Measurements from ENCODE around the gene SLC16A5.

Gene SLC16A5

GRCh38 chr17:75047398-75048098, 40.2 kb upstream of the SLC16A5 start:
- Histone ChIP-seq H3K18ac (ENCODE audit: low read length) (peak overlapping the region; percentile 98), H2BK15ac (ENCODE audit: low read length) (no peak overlapping the region), H3K79me1 (ENCODE audit: low read depth, low read length) (peaks cover 3% of the 10 kb centered on the region), H3K4me3 (ENCODE audit: low read length in 2 of 2) (peak overlapping the region; percentile 83 to 99), H2BK120ac (ENCODE audit: low read depth, low read length) (no peak overlapping the region), H4K91ac (ENCODE audit: low read depth, low read length, poor library complexity) (no peak overlapping the region), H3K27ac (replicated peaks; ENCODE audit: low read length) (peak overlapping the region; percentile 51), H3K4ac (ENCODE audit: low read length) (no peak overlapping the region), H3K36me3 (replicated peaks in 1 of 2; ENCODE audit: control insufficient read depth in 2 of 2, insufficient read depth in 2 of 2, low read length in 2 of 2) (peaks cover 9 to 38% of the 10 kb centered on the region in 2 donors), H2AFZ (ENCODE audit: low read length) (peak overlapping the region; percentile 92), H3K27me3 (ENCODE audit: control insufficient read depth in 3 of 3, insufficient read depth in 3 of 3, low read depth in 1 of 3, low read length in 3 of 3) (no peaks in the 10 kb centered on the region), H3K4me1 (ENCODE audit: control insufficient read depth in 2 of 2, insufficient read depth in 1 of 2, low read depth in 1 of 2, low read length in 2 of 2) (peaks cover 7 to 8% of the 10 kb centered on the region in 2 donors), H3K9me3 (replicated peaks in 1 of 2; ENCODE audit: control insufficient read depth in 2 of 2, insufficient read depth in 1 of 2, low read depth in 1 of 2, low read length in 2 of 2) (no peaks in the 10 kb centered on the region), H3K9ac (ENCODE audit: low read depth, low read length, poor library complexity) (peak overlapping the region; percentile 94), H4K8ac (ENCODE audit: low read depth, low read length) (peak overlapping the region; percentile 65), H2BK12ac (ENCODE audit: low read length) (peak overlapping the region; percentile 58), H2BK5ac (ENCODE audit: low read length) (peak overlapping the region; percentile 82), H3K14ac (ENCODE audit: low read length) (peak overlapping the region; percentile 89), H3K23ac (ENCODE audit: low read depth, low read length, poor library complexity) (peak overlapping the region; percentile 85), H3K4me2 (ENCODE audit: insufficient read depth, low read length, poor library complexity, severe bottlenecking) (peak overlapping the region; percentile 98), H2AK5ac (ENCODE audit: low read depth, low read length) (peak overlapping the region; percentile 21)
- no CpG with 5 or more reads among the region's 38 CpGs for WGBS, 2 donors (ENCODE audit: extremely low coverage in 2 of 2, insufficient read length in 2 of 2, insufficient replicate concordance in 1 of 2)
- DNase-seq (ENCODE audit: low spot score): peak; percentile 38

- no peak overlapping the region for H3K27ac ChIP-seq (replicated peaks; ENCODE audit: low read length)
- no peaks in the 10 kb centered on the region for H3K27me3 ChIP-seq (ENCODE audit: control insufficient read depth in 3 of 3, insufficient read depth in 3 of 3, low read depth in 1 of 3, low read length in 3 of 3)
Measured at GRCh38 chr17:75048249-75048878, 39.4 kb upstream of the SLC16A5 start.

GRCh38 chr17:75049057-75049456, 38.7 kb upstream of the SLC16A5 start:
- Histone ChIP-seq H3K14ac (ENCODE audit: low read length) (no peak overlapping the region), H2AK5ac (ENCODE audit: low read depth, low read length) (no peak overlapping the region), H2BK5ac (ENCODE audit: low read length) (no peak overlapping the region), H4K8ac (ENCODE audit: low read depth, low read length) (no peak overlapping the region), H2AFZ (ENCODE audit: low read length) (no peak overlapping the region), H3K4me1 (ENCODE audit: control insufficient read depth in 2 of 2, insufficient read depth in 1 of 2, low read depth in 1 of 2, low read length in 2 of 2) (peaks cover 7 to 8% of the 10 kb centered on the region in 2 donors), H3K27ac (replicated peaks; ENCODE audit: low read length) (no peak overlapping the region), H3K4ac (ENCODE audit: low read length) (no peak overlapping the region), H3K9ac (ENCODE audit: low read depth, low read length, poor library complexity) (no peak overlapping the region), H3K4me2 (ENCODE audit: insufficient read depth, low read length, poor library complexity, severe bottlenecking) (no peak overlapping the region), H3K36me3 (replicated peaks in 1 of 2; ENCODE audit: control insufficient read depth in 2 of 2, insufficient read depth in 2 of 2, low read length in 2 of 2) (peaks cover 19 to 48% of the 10 kb centered on the region in 2 donors), H4K91ac (ENCODE audit: low read depth, low read length, poor library complexity) (no peak overlapping the region), H3K9me3 (replicated peaks in 1 of 2; ENCODE audit: control insufficient read depth in 2 of 2, insufficient read depth in 1 of 2, low read depth in 1 of 2, low read length in 2 of 2) (peaks cover 0 to under 1% of the 10 kb centered on the region in 2 donors), H2BK15ac (ENCODE audit: low read length) (no peak overlapping the region), H3K23ac (ENCODE audit: low read depth, low read length, poor library complexity) (no peak overlapping the region), H2BK12ac (ENCODE audit: low read length) (no peak overlapping the region), H3K4me3 (ENCODE audit: low read length in 2 of 2) (no peak overlapping the region), H3K27me3 (ENCODE audit: control insufficient read depth in 3 of 3, insufficient read depth in 3 of 3, low read depth in 1 of 3, low read length in 3 of 3) (no peaks in the 10 kb centered on the region), H3K18ac (ENCODE audit: low read length) (no peak overlapping the region), H3K79me1 (ENCODE audit: low read depth, low read length) (peaks cover 3% of the 10 kb centered on the region), H2BK120ac (ENCODE audit: low read depth, low read length) (no peak overlapping the region)
- no CpG with 5 or more reads among the region's 5 CpGs for WGBS, 2 donors (ENCODE audit: extremely low coverage in 2 of 2, insufficient read length in 2 of 2, insufficient replicate concordance in 1 of 2)
- DNase-seq (ENCODE audit: low spot score): no peak

More at GRCh38 chr17:75048249-75048878, 39.4 kb upstream of the SLC16A5 start:
- H2BK5ac ChIP-seq (ENCODE audit: low read length): no peak overlapping the region
- no peak overlapping the region for H2BK15ac ChIP-seq (ENCODE audit: low read length)
- H3K4me3 ChIP-seq (ENCODE audit: low read length in 2 of 2): peak overlapping the region in 1 of 2 donors; percentile 99
- no peaks in the 10 kb centered on the region for H3K9me3 ChIP-seq (replicated peaks in 1 of 2; ENCODE audit: control insufficient read depth in 2 of 2, insufficient read depth in 1 of 2, low read depth in 1 of 2, low read length in 2 of 2)
- H3K9ac ChIP-seq (ENCODE audit: low read depth, low read length, poor library complexity): no peak overlapping the region
- H3K4ac ChIP-seq (ENCODE audit: low read length): no peak overlapping the region
- no peak for DNase-seq (ENCODE audit: low spot score)
- WGBS, 2 donors (ENCODE audit: extremely low coverage in 2 of 2, insufficient read length in 2 of 2, insufficient replicate concordance in 1 of 2): no CpG with 5 or more reads among the region's 5 CpGs
- peaks cover 3% of the 10 kb centered on the region for H3K79me1 ChIP-seq (ENCODE audit: low read depth, low read length)
- no peak overlapping the region for H2BK12ac ChIP-seq (ENCODE audit: low read length)
- no peak overlapping the region for H3K18ac ChIP-seq (ENCODE audit: low read length)
- H2AFZ ChIP-seq (ENCODE audit: low read length): no peak overlapping the region
- H3K23ac ChIP-seq (ENCODE audit: low read depth, low read length, poor library complexity): no peak overlapping the region
- peaks cover 7 to 8% of the 10 kb centered on the region in 2 donors for H3K4me1 ChIP-seq (ENCODE audit: control insufficient read depth in 2 of 2, insufficient read depth in 1 of 2, low read depth in 1 of 2, low read length in 2 of 2)
- H3K36me3 ChIP-seq (replicated peaks in 1 of 2; ENCODE audit: control insufficient read depth in 2 of 2, insufficient read depth in 2 of 2, low read length in 2 of 2): peaks cover 14 to 43% of the 10 kb centered on the region in 2 donors
- no peak overlapping the region for H3K14ac ChIP-seq (ENCODE audit: low read length)
- H4K91ac ChIP-seq (ENCODE audit: low read depth, low read length, poor library complexity): no peak overlapping the region
- H2AK5ac ChIP-seq (ENCODE audit: low read depth, low read length): no peak overlapping the region
- H4K8ac ChIP-seq (ENCODE audit: low read depth, low read length): no peak overlapping the region
- no peak overlapping the region for H2BK120ac ChIP-seq (ENCODE audit: low read depth, low read length)
- H3K4me2 ChIP-seq (ENCODE audit: insufficient read depth, low read length, poor library complexity, severe bottlenecking): peak overlapping the region; percentile 98

GRCh38 chr17:75049706-75050105, 38.0 kb upstream of the SLC16A5 start:
- Histone ChIP-seq H3K4me3 (ENCODE audit: low read length in 2 of 2) (no peak overlapping the region), H2AFZ (ENCODE audit: low read length) (no peak overlapping the region), H3K27ac (replicated peaks; ENCODE audit: low read length) (no peak overlapping the region), H3K79me1 (ENCODE audit: low read depth, low read length) (peaks cover 3% of the 10 kb centered on the region), H2BK12ac (ENCODE audit: low read length) (no peak overlapping the region), H3K4me2 (ENCODE audit: insufficient read depth, low read length, poor library complexity, severe bottlenecking) (no peak overlapping the region), H4K91ac (ENCODE audit: low read depth, low read length, poor library complexity) (no peak overlapping the region), H2AK5ac (ENCODE audit: low read depth, low read length) (no peak overlapping the region), H2BK5ac (ENCODE audit: low read length) (no peak overlapping the region), H3K9ac (ENCODE audit: low read depth, low read length, poor library complexity) (no peak overlapping the region), H3K23ac (ENCODE audit: low read depth, low read length, poor library complexity) (no peak overlapping the region), H3K4ac (ENCODE audit: low read length) (no peak overlapping the region), H4K8ac (ENCODE audit: low read depth, low read length) (no peak overlapping the region), H2BK120ac (ENCODE audit: low read depth, low read length) (no peak overlapping the region), H3K14ac (ENCODE audit: low read length) (no peak overlapping the region), H3K36me3 (replicated peaks in 1 of 2; ENCODE audit: control insufficient read depth in 2 of 2, insufficient read depth in 2 of 2, low read length in 2 of 2) (peaks cover 21 to 54% of the 10 kb centered on the region in 2 donors), H3K4me1 (ENCODE audit: control insufficient read depth in 2 of 2, insufficient read depth in 1 of 2, low read depth in 1 of 2, low read length in 2 of 2) (peaks cover 7 to 8% of the 10 kb centered on the region in 2 donors), H3K27me3 (ENCODE audit: control insufficient read depth in 3 of 3, insufficient read depth in 3 of 3, low read depth in 1 of 3, low read length in 3 of 3) (no peaks in the 10 kb centered on the region), H3K18ac (ENCODE audit: low read length) (no peak overlapping the region), H3K9me3 (replicated peaks in 1 of 2; ENCODE audit: control insufficient read depth in 2 of 2, insufficient read depth in 1 of 2, low read depth in 1 of 2, low read length in 2 of 2) (peaks cover 0 to 2% of the 10 kb centered on the region in 2 donors), H2BK15ac (ENCODE audit: low read length) (no peak overlapping the region)
- no peak for DNase-seq (ENCODE audit: low spot score)

All from neuronal stem cell (in vitro differentiated cells).